Chondrocyte (in vitro differentiated cells): Measurements from ENCODE around the gene DTNBP1. TPM values are rescaled to one million over a fixed set of nuclear protein-coding genes. Genes with fewer than 3 reads are reported as not detected.

Experiments
- DNase-seq: peaks from one replicate; pipeline ENCODE4 v3.0.0; 2021; ENCODE audit warnings: mixed read lengths, low spot score
- H3K27ac Mint-ChIP-seq: one replicate; pipeline ENCODE4 v1.8.0; 2021; ENCODE audit warnings: mild to moderate bottlenecking, moderate library complexity, mixed read lengths; ENCODE audit not compliant: unreplicated experiment
- H3K27me3 Mint-ChIP-seq: 2 replicates; pipeline ENCODE4 v1.8.0; 2021; ENCODE audit warnings: low read depth, mixed read lengths
- H3K36me3 Mint-ChIP-seq: 2 replicates; pipeline ENCODE4 v1.8.0; 2021; ENCODE audit warnings: low read depth, mixed read lengths
- H3K4me1 Mint-ChIP-seq: 2 replicates; pipeline ENCODE4 v1.8.0; 2021; ENCODE audit warnings: low read depth, mild to moderate bottlenecking, mixed read lengths
- H3K4me3 Mint-ChIP-seq: one replicate; pipeline ENCODE4 v1.8.0; 2021; ENCODE audit warnings: mild to moderate bottlenecking, moderate library complexity, mixed read lengths; ENCODE audit not compliant: unreplicated experiment
- H3K9me3 Mint-ChIP-seq: 2 replicates; pipeline ENCODE4 v1.8.0; 2021; ENCODE audit warnings: low read depth, mixed read lengths
- total RNA-seq: library from RNA; stranded (reverse); gene quantifications from 3 replicates; pipeline ENCODE4 v1.2.1, GENCODE V29; 2021
- TF ChIP-seq, protein P1 (sequence below): fragments of 200-600 bp; sonication (generic); IDR thresholded peaks from 2 replicates; pipeline ENCODE4 v1.5.0; 2021; ENCODE audit warnings: antibody characterized with exemption, mild to moderate bottlenecking, moderate library complexity

The DTNBP1 gene
- total RNA-seq, 1 donor from 2014 or later = 18.0 TPM

DNA sequence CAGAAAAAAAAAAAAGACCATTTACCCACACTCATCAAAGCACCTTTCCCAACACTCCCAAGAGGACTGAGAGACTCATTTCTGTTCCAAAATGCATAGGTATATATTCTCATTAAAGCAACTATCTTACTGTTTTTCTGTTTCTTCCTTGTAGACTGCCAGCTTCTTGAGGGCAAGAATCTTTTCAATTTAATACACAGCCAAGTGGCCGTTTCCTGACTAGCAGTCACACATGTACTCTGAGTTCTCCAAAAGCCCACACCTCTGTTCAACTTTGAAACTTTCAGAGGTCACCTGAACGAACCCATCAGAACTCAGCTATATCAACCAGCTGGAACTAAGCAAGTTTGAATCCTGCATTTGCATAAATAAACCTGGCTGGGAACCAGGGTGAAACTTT lies 92.7 kb downstream of the DTNBP1 start:
- DNase-seq = no peak
- no peak overlapping the region for H3K27ac Mint-ChIP-seq
- H3K27me3 Mint-ChIP-seq = no peaks in the 10 kb centered on the region
- H3K4me1 Mint-ChIP-seq = no peaks in the 10 kb centered on the region
- no peaks in the 10 kb centered on the region for H3K9me3 Mint-ChIP-seq
- H3K4me3 Mint-ChIP-seq = no peak overlapping the region
- H3K36me3 Mint-ChIP-seq = no peaks in the 10 kb centered on the region
- TF ChIP-seq, protein P1, sequence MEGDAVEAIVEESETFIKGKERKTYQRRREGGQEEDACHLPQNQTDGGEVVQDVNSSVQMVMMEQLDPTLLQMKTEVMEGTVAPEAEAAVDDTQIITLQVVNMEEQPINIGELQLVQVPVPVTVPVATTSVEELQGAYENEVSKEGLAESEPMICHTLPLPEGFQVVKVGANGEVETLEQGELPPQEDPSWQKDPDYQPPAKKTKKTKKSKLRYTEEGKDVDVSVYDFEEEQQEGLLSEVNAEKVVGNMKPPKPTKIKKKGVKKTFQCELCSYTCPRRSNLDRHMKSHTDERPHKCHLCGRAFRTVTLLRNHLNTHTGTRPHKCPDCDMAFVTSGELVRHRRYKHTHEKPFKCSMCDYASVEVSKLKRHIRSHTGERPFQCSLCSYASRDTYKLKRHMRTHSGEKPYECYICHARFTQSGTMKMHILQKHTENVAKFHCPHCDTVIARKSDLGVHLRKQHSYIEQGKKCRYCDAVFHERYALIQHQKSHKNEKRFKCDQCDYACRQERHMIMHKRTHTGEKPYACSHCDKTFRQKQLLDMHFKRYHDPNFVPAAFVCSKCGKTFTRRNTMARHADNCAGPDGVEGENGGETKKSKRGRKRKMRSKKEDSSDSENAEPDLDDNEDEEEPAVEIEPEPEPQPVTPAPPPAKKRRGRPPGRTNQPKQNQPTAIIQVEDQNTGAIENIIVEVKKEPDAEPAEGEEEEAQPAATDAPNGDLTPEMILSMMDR = no peak

DNA sequence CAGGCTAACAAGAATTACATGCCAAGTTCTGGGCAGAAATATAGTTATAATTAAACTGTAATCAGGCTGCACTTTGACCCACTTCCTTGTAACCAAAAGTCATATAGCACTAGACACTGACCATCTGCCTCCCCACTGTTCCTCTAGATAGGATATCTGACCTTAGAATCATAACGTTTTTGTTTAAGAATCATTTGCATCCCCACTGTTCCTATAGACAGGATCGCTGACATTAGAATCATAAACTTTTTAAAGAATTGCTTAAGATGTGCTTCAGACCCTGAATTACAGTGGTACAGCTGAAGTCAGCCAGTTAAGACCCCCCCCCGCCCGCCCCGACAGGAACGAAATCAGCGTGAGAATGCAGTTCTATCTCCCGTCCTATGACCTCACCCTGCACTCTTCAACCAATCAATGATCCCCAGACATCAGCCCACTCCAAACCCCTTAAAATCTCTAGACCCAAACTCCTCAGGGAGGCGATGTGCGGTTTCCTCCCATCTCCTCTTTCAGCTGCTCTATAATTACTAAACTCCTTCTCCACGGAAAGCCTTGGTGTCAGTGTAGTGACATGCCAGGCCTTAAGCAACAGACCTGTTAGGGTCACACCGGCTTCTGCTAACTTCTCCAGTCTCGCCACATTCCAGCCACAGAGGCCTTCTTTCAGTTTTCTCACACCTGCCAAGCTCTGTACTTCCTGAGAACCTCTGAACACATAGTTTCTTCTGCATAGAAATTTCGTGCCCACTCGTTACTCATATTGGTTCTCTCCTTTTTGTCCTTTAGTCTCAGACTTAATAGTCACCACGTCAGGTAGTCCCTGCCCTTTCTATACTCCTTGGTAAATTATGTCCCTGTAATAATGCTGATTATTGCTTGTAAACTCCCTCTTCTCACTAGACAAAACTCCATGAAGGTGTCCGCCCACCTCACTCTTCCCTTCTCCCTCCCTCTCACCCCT lies 93.5 kb downstream of the DTNBP1 start:
- TF ChIP-seq, protein P1 = no peak
- H3K9me3 Mint-ChIP-seq = no peaks in the 10 kb centered on the region
- H3K27me3 Mint-ChIP-seq = no peaks in the 10 kb centered on the region
- no peak overlapping the region for H3K27ac Mint-ChIP-seq
- H3K4me3 Mint-ChIP-seq = no peak overlapping the region
- no peak for DNase-seq
- H3K4me1 Mint-ChIP-seq = no peaks in the 10 kb centered on the region
- no peaks in the 10 kb centered on the region for H3K36me3 Mint-ChIP-seq

DNA sequence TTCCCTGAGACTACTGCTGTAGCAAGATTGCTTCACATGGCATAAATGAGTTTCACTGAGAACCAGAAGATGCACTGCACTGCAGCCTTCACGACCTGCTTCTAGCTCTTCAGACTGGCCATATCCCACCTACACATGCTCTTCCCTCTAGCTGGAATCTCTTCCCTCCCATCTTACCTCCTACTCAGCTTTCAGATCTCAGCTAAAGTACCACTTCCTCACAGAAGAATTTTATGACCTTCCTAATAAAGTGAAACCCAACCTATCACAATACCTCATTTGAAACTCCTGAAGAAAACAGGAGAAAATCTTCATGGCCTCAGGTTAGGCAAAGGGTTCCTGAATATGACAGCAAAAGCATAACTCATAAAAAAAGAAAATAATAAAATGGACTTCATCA lies 99.9 kb downstream of the DTNBP1 start:
- H3K4me1 Mint-ChIP-seq = no peaks in the 10 kb centered on the region
- DNase-seq = no peak
- H3K4me3 Mint-ChIP-seq = no peak overlapping the region
- no peaks in the 10 kb centered on the region for H3K27me3 Mint-ChIP-seq
- no peaks in the 10 kb centered on the region for H3K36me3 Mint-ChIP-seq
- H3K9me3 Mint-ChIP-seq = no peaks in the 10 kb centered on the region
- no peak overlapping the region for H3K27ac Mint-ChIP-seq
- TF ChIP-seq, protein P1 = no peak

DNA sequence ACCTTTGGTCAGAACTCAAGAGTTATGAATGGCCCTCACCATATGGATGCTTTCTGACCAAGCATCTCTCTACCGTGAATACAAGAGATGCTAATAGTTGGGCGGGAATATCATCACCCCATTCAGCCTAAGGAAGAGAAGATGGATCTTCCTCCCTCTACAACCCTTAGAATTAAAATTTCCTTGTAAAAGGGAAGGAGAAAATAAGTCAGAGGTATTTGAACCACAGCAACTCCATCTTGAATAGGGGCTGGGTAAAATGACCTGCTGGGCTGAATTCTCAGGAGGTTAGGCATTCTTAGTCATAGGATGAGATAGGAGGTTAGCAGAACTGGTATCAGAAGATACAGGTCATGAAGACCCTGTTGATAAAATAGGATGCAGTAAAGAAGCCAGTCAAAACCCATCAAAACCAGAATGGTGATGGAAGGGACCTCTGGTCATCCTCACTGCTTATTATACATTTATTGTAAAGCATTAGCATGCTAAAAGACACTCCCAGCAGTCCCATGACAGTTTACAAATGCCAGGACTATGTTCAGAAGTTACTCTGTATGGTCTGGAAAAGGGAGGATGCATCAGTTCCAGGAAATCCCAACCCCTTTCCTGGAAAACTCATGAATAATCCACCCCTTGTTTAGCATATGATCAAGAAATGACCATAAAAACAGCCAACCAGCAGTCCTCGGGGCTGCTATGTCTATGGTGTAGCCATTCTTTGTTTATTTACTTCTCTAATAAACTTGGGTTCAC lies 101.2 kb downstream of the DTNBP1 start:
- no peak for DNase-seq
- Mint-ChIP-seq H3K4me3 (no peak overlapping the region), H3K27me3 (no peaks in the 10 kb centered on the region), H3K36me3 (no peaks in the 10 kb centered on the region), H3K27ac (no peak overlapping the region), H3K4me1 (no peaks in the 10 kb centered on the region), H3K9me3 (no peaks in the 10 kb centered on the region)
- TF ChIP-seq, protein P1 = no peak

DNA sequence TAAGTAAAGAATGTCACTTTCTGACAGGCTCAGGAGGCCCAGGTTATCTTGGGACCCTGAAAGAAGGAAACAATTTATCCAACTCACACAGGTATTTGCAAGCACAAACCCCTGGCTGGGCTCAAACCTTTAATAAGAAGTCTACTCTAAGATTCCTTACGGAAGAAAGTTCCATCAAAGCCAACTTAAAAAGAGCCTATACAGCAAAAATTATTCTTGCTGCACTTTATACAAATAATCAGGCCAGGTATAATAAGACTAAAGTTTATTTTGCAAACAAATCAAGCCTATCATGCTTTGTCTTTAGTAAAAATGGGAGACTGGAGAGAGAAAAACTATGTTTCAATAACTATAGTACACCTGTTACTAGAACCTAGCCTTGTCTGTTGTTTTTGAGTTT lies 102.1 kb downstream of the DTNBP1 start:
- Mint-ChIP-seq H3K4me1 (no peaks in the 10 kb centered on the region), H3K27ac (no peak overlapping the region), H3K9me3 (no peaks in the 10 kb centered on the region), H3K27me3 (no peaks in the 10 kb centered on the region), H3K36me3 (no peaks in the 10 kb centered on the region), H3K4me3 (no peak overlapping the region)
- TF ChIP-seq, protein P1 = no peak
- DNase-seq = no peak
